Measurements from ENCODE around the gene OSBPL5.

OSBPL5 gene

DNA sequence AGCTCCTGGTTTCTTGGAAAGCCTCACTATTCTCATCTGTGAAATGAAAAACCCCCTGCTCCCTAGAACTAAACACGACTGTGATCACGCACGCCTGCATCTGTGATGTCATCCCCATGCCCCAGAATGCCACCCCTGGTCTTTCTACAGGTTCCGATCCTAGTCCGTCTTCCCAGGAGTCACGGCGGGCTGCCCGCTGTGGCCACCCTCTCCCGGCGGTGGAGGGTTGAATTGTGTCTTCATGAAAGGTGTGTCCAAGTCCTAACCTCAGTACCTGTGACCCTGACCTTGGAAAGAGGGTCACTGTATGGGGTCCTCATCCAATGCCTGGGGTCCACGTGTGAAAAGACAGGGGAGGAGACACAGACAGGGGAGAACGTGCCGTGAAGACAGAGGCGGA is 14.4 kb downstream of the OSBPL5 start:
- Histone ChIP-seq H3F3A (ENCODE audit: low read depth) (no peaks in the 10 kb centered on the region), H3K4me3 (ENCODE audit: low read length, poor library complexity, severe bottlenecking) (no peak overlapping the region), H3K27me3 (ENCODE audit: insufficient read depth, low read length, poor library complexity, severe bottlenecking) (no peaks in the 10 kb centered on the region), H3K4me1 (ENCODE audit: insufficient read depth, low read length, poor library complexity, severe bottlenecking) (no peaks in the 10 kb centered on the region), H4K20me1 (ENCODE audit: insufficient read depth, low read length, poor library complexity, severe bottlenecking) (peaks cover 14% of the 10 kb centered on the region), H3K79me2 (ENCODE audit: insufficient read depth, low read length) (peaks cover 88% of the 10 kb centered on the region), H3K9me3 (ENCODE audit: insufficient read depth, low read depth, low read length) (no peaks in the 10 kb centered on the region), H3K9me2 (replicated peaks; ENCODE audit: low read depth, low read length) (no peaks in the 10 kb centered on the region), H3K4me2 (ENCODE audit: low read depth, low read length, poor library complexity, severe bottlenecking) (no peak overlapping the region), H3K36me3 (ENCODE audit: insufficient read depth, low read length) (peaks cover 4% of the 10 kb centered on the region; the same call in 1 of the 2 replicates), H2AFZ (ENCODE audit: low read length) (no peak overlapping the region), H3K9ac (ENCODE audit: low read depth, low read length, poor library complexity, severe bottlenecking) (no peak overlapping the region)
- TF ChIP-seq EZH2phosphoT487 (IDR thresholded peaks at IDR 0.05; ENCODE audit: borderline replicate concordance) = no peak
- TF ChIP-seq, protein P1, sequence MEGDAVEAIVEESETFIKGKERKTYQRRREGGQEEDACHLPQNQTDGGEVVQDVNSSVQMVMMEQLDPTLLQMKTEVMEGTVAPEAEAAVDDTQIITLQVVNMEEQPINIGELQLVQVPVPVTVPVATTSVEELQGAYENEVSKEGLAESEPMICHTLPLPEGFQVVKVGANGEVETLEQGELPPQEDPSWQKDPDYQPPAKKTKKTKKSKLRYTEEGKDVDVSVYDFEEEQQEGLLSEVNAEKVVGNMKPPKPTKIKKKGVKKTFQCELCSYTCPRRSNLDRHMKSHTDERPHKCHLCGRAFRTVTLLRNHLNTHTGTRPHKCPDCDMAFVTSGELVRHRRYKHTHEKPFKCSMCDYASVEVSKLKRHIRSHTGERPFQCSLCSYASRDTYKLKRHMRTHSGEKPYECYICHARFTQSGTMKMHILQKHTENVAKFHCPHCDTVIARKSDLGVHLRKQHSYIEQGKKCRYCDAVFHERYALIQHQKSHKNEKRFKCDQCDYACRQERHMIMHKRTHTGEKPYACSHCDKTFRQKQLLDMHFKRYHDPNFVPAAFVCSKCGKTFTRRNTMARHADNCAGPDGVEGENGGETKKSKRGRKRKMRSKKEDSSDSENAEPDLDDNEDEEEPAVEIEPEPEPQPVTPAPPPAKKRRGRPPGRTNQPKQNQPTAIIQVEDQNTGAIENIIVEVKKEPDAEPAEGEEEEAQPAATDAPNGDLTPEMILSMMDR (conservative IDR thresholded peaks at IDR 0.05; ENCODE audit: low read length) = no peak

DNA sequence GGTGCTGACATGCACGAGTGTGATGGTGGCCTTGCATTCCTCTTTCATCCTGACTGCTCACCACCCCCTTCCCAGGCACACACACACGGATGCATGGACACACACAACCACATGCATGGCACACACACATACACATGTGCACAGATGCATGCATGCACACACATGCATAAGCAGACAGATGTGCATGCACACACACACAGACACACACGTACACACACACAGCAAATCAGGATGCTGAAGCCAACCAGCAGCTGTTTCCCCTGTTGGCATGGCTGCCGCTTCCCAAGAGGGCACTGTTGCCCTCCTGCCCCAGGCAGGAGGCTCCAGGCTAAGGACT is 15.3 kb downstream of the OSBPL5 start:
- Histone ChIP-seq H2AFZ (ENCODE audit: low read length) (no peak overlapping the region), H3K9me2 (replicated peaks; ENCODE audit: low read depth, low read length) (no peaks in the 10 kb centered on the region), H4K20me1 (ENCODE audit: insufficient read depth, low read length, poor library complexity, severe bottlenecking) (peaks cover 16% of the 10 kb centered on the region), H3K4me1 (ENCODE audit: insufficient read depth, low read length, poor library complexity, severe bottlenecking) (no peaks in the 10 kb centered on the region), H3K9me3 (ENCODE audit: insufficient read depth, low read depth, low read length) (no peaks in the 10 kb centered on the region), H3K4me3 (ENCODE audit: low read length, poor library complexity, severe bottlenecking) (no peak overlapping the region), H3K79me2 (ENCODE audit: insufficient read depth, low read length) (peaks cover 85% of the 10 kb centered on the region; the same call in 1 of the 2 replicates), H3K4me2 (ENCODE audit: low read depth, low read length, poor library complexity, severe bottlenecking) (no peak overlapping the region), H3F3A (ENCODE audit: low read depth) (no peaks in the 10 kb centered on the region), H3K27me3 (ENCODE audit: insufficient read depth, low read length, poor library complexity, severe bottlenecking) (no peaks in the 10 kb centered on the region), H3K9ac (ENCODE audit: low read depth, low read length, poor library complexity, severe bottlenecking) (no peak overlapping the region), H3K36me3 (ENCODE audit: insufficient read depth, low read length) (peaks cover 4% of the 10 kb centered on the region; the same call in 1 of the 2 replicates)
- TF ChIP-seq EZH2phosphoT487 (IDR thresholded peaks at IDR 0.05; ENCODE audit: borderline replicate concordance) = no peak
- TF ChIP-seq, protein P1 (conservative IDR thresholded peaks at IDR 0.05; ENCODE audit: low read length) = no peak

DNA sequence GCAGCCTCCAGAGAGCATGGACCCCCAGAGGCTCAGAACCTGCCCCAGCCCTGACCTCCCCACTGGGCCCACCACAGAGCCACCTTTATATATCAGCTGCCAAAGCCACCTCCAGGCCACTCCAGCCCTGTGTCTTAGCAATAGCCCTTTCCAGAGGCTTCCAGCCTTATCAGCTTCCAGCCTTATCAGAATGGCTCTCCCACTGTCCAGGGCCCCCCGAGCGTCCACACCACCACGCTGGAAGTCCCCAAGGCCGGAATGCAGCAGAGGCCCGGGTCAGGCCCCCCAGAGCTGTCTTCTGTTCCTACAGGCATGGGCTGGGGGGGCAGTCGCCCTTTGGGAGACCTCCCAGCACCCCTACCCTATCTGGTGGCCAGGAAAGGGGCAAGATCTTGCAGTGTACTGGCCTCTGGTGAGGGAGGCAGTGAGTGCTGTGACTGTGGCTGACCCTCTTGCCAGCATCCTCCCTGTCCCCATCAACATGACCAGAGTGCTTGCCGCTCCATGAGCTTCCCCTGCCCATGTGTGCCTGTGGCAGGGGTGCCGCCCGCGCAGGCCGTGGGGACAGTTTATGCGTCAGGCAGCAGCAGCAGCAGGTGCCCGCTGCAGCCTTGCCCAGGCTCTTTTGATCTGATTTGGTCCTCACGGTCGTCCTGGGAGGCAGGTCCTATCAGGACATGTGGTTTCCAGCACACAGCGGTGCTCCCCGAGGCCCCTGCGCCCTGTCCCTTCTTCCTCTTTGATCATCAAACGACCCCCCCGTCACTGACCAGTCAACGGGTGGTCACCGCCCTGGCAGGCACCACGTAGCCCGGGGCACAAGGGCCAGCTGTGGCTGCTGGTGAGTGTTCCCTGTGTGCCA is 15.9 kb downstream of the OSBPL5 start:
- Histone ChIP-seq H3K4me2 (ENCODE audit: low read depth, low read length, poor library complexity, severe bottlenecking) (no peak overlapping the region), H3K9me3 (ENCODE audit: insufficient read depth, low read depth, low read length) (no peaks in the 10 kb centered on the region), H3K9me2 (replicated peaks; ENCODE audit: low read depth, low read length) (no peaks in the 10 kb centered on the region), H2AFZ (ENCODE audit: low read length) (no peak overlapping the region), H3K4me3 (ENCODE audit: low read length, poor library complexity, severe bottlenecking) (no peak overlapping the region), H3K4me1 (ENCODE audit: insufficient read depth, low read length, poor library complexity, severe bottlenecking) (no peaks in the 10 kb centered on the region), H3K79me2 (ENCODE audit: insufficient read depth, low read length) (peaks cover 87% of the 10 kb centered on the region; the same call in 1 of the 2 replicates), H4K20me1 (ENCODE audit: insufficient read depth, low read length, poor library complexity, severe bottlenecking) (peaks cover 16% of the 10 kb centered on the region), H3K36me3 (ENCODE audit: insufficient read depth, low read length) (peaks cover 4% of the 10 kb centered on the region; the same call in 1 of the 2 replicates), H3F3A (ENCODE audit: low read depth) (no peaks in the 10 kb centered on the region), H3K27me3 (ENCODE audit: insufficient read depth, low read length, poor library complexity, severe bottlenecking) (no peaks in the 10 kb centered on the region), H3K9ac (ENCODE audit: low read depth, low read length, poor library complexity, severe bottlenecking) (no peak overlapping the region)
- TF ChIP-seq EZH2phosphoT487 (IDR thresholded peaks at IDR 0.05; ENCODE audit: borderline replicate concordance) = no peak
- TF ChIP-seq, protein P1 (conservative IDR thresholded peaks at IDR 0.05; ENCODE audit: low read length) = no peak

Data from Loucy (cell line).